Brain microvascular endothelial cell (primary cell): ENCODE measurements around the gene GPR160.
A peak's percentile ranks its signal among the peaks of the same experiment; 100 is the strongest.
"Not testable (repeated sequence)": the region's sequence is repeated elsewhere in the genome, so short reads cannot be mapped to it uniquely, and the experiment has no call there.

ENCODE experiments used
- DNase-seq: peaks from one replicate; pipeline ENCODE4 v3.0.0-alpha.2; 2020
- H3K27ac ChIP-seq: fragments of 250-450 bp; sonication (Bioruptor Pico); 2 replicates; pipeline ENCODE4 v1.5.1; 2020; ENCODE audit warnings: mild to moderate bottlenecking, moderate library complexity
- H3K27me3 ChIP-seq: fragments of 250-450 bp; sonication (Bioruptor Pico); replicated peaks from 2 replicates; pipeline ENCODE4 v1.5.1; 2020; ENCODE audit warnings: mild to moderate bottlenecking
- H3K36me3 ChIP-seq: fragments of 250-450 bp; sonication (Bioruptor Pico); replicated peaks from 2 replicates; pipeline ENCODE4 v1.5.1; 2020; ENCODE audit warnings: mild to moderate bottlenecking
- H3K4me3 ChIP-seq: 2 replicates; pipeline ENCODE4 v1.5.1; 2011; ENCODE audit warnings: low read depth, mild to moderate bottlenecking, control low read depth, low read length, moderate library complexity
- in situ Hi-C: cut with HindIII; loops from 2 replicates; pipeline ENCODE4 v1.10.0; 2017; ENCODE audit warnings: low sequenced_read_pairs, low pct_ligation_motif_present
- TF ChIP-seq, protein P1 (sequence below): IDR thresholded peaks from 2 replicates; pipeline ENCODE4 v1.5.1; 2011; ENCODE audit warnings: low read depth, mild to moderate bottlenecking, moderate library complexity, low read length, control low read depth, inconsistent platforms; ENCODE audit errors: missing control alignments

Gene GPR160

GRCh38 chr3:170109579-170110293 is 71.9 kb downstream of the GPR160 start:
- H3K27ac ChIP-seq: no peak overlapping the region
- TF ChIP-seq, protein P1, sequence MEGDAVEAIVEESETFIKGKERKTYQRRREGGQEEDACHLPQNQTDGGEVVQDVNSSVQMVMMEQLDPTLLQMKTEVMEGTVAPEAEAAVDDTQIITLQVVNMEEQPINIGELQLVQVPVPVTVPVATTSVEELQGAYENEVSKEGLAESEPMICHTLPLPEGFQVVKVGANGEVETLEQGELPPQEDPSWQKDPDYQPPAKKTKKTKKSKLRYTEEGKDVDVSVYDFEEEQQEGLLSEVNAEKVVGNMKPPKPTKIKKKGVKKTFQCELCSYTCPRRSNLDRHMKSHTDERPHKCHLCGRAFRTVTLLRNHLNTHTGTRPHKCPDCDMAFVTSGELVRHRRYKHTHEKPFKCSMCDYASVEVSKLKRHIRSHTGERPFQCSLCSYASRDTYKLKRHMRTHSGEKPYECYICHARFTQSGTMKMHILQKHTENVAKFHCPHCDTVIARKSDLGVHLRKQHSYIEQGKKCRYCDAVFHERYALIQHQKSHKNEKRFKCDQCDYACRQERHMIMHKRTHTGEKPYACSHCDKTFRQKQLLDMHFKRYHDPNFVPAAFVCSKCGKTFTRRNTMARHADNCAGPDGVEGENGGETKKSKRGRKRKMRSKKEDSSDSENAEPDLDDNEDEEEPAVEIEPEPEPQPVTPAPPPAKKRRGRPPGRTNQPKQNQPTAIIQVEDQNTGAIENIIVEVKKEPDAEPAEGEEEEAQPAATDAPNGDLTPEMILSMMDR: no peak
- no peak for DNase-seq
- H3K4me3 ChIP-seq: no peak overlapping the region
- no peaks in the 10 kb centered on the region for H3K27me3 ChIP-seq
- in situ Hi-C loops: no loop called here
- peaks cover 19% of the 10 kb centered on the region for H3K36me3 ChIP-seq

DNA sequence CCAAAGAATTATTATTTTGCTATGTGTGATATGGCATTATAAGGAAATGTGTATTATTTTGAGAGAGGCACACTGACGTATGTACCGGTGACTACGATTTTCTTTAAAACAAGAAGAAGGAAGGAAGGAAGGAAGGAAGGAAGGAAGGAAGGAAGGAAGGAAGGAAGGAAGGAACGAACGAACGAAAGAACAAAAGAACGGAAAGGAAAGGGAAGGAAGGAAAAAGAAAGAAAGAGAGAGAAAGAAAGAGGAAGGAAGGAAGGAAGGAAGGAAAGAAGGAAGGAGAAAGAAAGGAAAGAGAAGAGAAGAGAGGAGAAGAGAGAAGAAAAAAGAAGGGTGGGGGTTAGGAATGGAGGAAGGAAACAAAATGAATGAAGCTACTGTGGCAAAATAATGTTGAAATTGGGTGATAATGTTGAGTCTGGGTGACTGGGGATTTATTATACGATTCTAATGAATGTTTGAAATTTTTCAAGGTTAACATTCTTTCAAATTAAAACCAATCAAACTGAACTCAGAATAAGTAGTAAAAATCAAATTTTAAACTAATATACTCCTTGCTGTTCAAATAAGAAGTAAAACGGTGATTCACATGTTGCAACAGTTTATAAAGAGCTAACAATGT is 73.5 kb downstream of the GPR160 start:
- Histone ChIP-seq H3K4me3 (no peak overlapping the region), H3K36me3 (peaks cover 28% of the 10 kb centered on the region), H3K27ac (no peak overlapping the region), H3K27me3 (no peaks in the 10 kb centered on the region)
- in situ Hi-C loops: no loop called here
- no peak for DNase-seq
- TF ChIP-seq, protein P1: no peak

GRCh38 chr3:170114165-170114564 is 76.4 kb downstream of the GPR160 start:
- H3K27ac ChIP-seq, H3K27me3 ChIP-seq, DNase-seq, H3K4me3 ChIP-seq, in situ Hi-C loops: not testable (repeated sequence)
- peaks cover 31% of the 10 kb centered on the region for H3K36me3 ChIP-seq

GRCh38 chr3:170117134-170117533 is 79.3 kb downstream of the GPR160 start:
- Histone ChIP-seq H3K36me3 (peaks cover 45% of the 10 kb centered on the region), H3K4me3 (no peak overlapping the region), H3K27ac (no peak overlapping the region), H3K27me3 (no peaks in the 10 kb centered on the region)
- in situ Hi-C loops: no loop called here
- TF ChIP-seq, protein P1: peak; percentile 60
- DNase-seq: peak; percentile 9

- in situ Hi-C loops: no loop called here
- H3K27ac ChIP-seq: no peak overlapping the region
- DNase-seq: no peak
- TF ChIP-seq, protein P1: no peak
- no peak overlapping the region for H3K4me3 ChIP-seq
- H3K36me3 ChIP-seq: peaks cover 17% of the 10 kb centered on the region
- no peaks in the 10 kb centered on the region for H3K27me3 ChIP-seq
Measured at GRCh38 chr3:170128259-170128976, 90.6 kb downstream of the GPR160 start.

- no peak for DNase-seq
- in situ Hi-C loops: no loop called here
- no peaks in the 10 kb centered on the region for H3K27me3 ChIP-seq
- no peak overlapping the region for H3K4me3 ChIP-seq
- peaks cover 17% of the 10 kb centered on the region for H3K36me3 ChIP-seq
- H3K27ac ChIP-seq: no peak overlapping the region
- TF ChIP-seq, protein P1: no peak
Measured at GRCh38 chr3:170128977-170129431, 91.2 kb downstream of the GPR160 start.
